ENCODE results near the gene MBOAT7.

MBOAT7 gene

GRCh38 chr19:54160854-54161253 lies 28.5 kb downstream of the MBOAT7 start:
- no peak for DNase-seq

- no peak for DNase-seq
Measured at GRCh38 chr19:54160182-54160811, 29.1 kb downstream of the MBOAT7 start.

GRCh38 chr19:54159352-54160181 lies 29.8 kb downstream of the MBOAT7 start, which contains the start of gene LENG1:
Gene LENG1 (minus strand): TSS chr19:54159721. CDS start chr19:54159695, 26 bp downstream.
- peak; percentile 100 for DNase-seq

DNA sequence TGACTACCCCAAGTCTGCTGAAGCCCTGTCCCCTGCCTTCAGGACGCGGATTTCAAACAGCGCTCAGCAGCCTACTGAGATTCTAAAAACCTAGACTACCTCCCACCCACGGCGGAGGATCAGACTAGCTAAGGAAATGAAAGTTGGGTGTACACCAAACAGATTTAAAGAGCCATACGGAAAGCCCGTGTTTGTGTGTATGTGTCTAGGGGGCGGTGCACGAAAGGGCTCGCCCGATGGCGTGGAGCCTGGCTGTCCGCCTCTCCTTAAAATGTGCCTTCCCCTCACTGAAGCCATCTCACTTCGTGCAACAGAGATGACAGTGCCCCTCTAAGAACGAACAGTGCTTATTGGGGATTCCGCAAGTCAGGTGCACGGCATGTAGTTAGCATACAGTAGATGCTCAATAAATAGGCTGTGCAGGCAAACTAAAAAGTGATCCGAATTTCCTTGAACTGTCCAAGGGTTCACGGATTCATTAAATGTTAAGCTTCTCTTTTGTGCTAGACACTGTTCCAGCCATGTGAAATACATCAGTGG lies 30.5 kb downstream of the MBOAT7 start:
- DNase-seq = no peak

- no peak for DNase-seq
Measured at GRCh38 chr19:54156953-54157352, 32.4 kb downstream of the MBOAT7 start.

GRCh38 chr19:54156490-54156889 lies 32.9 kb downstream of the MBOAT7 start:
- no peak for DNase-seq

- no peak for DNase-seq
Measured at GRCh38 chr19:54155694-54156093, 33.7 kb downstream of the MBOAT7 start.

DNA sequence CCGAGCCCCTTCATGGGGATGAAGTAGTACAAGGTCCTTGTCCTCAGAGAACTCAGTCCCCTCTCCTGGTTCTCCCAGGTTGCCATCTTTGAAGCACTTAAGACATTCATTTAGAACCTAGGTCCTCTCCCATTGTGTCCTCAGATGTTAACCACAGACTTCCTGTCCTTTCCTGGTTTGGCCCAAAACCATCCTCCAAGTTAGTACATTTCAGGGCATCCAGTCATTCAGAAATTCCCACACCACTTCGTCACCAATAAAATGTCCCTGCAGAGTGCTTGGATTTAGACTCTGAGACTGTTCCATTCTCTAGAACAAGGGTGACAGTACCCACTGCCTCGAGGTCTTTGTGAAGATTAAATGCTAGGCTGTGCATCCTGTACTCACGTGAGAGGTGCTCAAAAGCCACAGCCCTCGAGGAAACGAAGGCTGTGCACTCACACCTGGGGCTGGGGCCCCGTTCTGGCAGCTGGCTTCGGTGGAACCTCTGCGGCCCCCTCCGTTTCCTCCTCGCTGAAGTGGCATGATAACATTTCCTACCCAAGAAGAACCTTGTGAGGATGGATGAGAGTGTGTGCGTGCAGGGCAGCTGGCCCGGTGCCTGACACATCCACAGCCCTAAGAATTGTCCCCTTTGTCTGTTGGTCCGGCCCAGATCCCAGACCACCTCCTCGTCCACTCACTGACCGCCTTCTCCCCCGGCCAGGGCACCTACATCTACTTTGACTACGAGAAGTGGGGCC lies 34.6 kb downstream of the MBOAT7 start:
- DNase-seq = no peak

GRCh38 chr19:54153731-54154326 lies 35.6 kb downstream of the MBOAT7 start:
- DNase-seq = no peak

DNA sequence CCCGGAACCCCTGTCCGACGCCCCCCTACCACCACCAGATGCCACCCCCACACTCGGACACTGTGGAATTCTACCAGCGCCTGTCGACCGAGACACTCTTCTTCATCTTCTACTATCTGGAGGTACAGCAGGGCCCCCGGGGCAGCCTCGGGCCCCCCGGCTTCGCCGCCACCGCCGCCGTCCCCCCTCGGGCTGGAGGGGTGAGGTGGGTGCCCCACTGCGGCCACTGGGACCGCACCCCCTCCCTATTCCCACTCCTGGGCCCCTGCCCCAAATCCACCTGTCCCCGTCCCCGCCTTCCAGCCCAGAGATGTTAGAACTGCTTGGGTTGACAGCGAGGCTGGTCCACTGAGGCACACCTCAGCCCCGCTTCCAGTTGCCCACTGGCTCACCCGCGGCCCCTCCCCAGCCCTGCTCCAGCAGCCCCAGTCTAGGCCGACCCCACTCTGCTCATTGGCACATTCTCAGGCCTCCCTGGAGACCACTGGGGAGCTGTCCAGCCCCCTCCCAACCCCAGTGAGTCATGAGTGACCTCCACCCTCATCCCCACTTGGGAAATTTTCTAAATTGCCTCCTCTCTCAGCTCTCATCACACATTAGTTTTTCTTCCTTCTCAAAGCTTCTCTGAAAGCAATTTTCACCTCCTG lies 36.4 kb downstream of the MBOAT7 start:
- no peak for DNase-seq

DNA sequence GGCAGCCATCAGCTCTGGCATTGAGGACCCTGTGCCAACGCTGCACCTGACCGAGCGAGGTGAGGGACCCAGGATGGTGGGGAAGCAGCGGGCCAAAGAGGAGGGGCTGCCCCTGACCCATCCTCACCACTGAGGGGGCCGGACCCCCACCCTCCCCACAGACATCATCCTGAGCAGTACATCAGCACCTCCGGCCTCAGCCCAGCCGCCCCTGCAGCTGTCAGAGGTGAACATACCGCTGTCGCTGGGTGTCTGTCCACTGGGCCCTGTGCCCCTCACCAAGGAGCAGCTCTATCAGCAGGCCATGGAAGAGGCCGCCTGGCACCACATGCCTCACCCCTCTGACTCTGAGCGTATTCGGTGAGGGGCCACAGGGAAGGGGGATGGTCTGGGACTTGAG lies 37.1 kb downstream of the MBOAT7 start:
- DNase-seq = no peak

DNA sequence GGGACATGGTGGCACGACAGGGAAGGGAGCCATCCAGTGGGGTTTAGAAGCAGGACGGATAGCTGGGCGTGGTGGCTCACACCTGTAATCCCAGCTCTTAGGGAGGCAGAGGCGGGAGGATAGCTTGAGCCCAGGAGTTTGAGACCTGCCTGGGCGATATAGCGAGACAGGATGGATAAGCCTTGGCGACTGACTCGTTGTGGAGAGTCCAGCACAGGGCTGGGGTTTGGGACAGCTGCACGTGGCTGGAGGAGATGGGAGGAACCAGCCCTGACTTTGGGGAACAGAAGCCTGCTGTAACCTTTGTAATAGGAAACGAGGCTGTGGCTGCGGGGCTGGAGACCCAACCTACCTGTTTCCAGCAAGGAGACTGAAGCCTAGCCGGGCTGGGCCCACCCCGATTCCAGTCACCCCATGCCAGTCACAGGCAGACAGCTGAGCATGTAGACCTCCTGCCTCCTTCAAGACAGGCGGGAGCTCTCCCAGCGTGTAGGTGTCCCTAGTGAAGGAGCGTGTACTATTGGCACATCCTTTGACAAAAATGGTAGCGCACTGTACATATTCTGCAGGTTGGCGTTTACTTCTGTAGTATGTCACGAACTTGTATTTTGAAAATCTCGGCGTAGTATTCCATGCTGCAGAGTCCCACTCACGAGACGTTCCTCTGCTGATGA lies 37.9 kb downstream of the MBOAT7 start:
- DNase-seq = no peak

- DNase-seq = no peak
Measured at GRCh38 chr19:54149021-54149812, 40.2 kb downstream of the MBOAT7 start.

- no peak for DNase-seq
Measured at GRCh38 chr19:54148158-54148557, 41.2 kb downstream of the MBOAT7 start.

GRCh38 chr19:54147676-54148075 lies 41.7 kb downstream of the MBOAT7 start:
- DNase-seq = no peak

DNA sequence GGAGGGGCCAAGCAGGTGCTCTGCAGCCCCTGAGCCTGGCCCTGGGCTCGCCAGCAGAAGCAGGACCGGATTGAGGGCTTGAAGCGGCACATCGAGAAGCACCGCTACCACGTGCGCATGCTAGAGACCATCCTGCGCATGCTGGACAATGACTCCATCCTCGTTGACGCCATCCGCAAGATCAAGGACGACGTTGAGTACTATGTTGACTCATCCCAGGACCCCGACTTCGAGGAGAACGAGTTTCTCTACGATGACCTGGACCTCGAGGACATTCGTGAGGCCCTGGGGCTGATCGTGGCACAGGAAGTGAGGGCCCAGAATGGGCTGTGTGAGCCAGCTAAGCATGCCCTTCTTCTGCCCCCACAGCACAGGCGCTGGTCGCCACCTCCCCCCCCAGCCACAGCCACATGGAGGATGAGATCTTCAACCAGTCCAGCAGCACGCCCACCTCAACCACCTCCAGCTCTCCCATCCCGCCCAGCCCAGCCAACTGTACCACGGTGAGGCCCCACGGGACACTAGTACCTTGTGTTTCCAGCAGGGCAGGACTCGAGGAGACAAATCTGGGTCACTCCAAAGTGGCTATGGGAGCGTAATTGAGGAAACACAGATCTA lies 43.7 kb downstream of the MBOAT7 start:
- no peak for DNase-seq

- DNase-seq = no peak
Measured at GRCh38 chr19:54142166-54142780, 47.1 kb downstream of the MBOAT7 start.

- DNase-seq = no peak
Measured at GRCh38 chr19:54141356-54141755, 48.0 kb downstream of the MBOAT7 start.

GRCh38 chr19:54138489-54139256 lies 50.7 kb downstream of the MBOAT7 start:
- DNase-seq = no peak
